A549 (cell line): ENCODE results near the gene PLCB4.

Experiments used
- CHD4 ChIP-seq: fragments of 200-600 bp; sonication (generic); IDR thresholded peaks from 2 replicates; pipeline ENCODE4 v1.6.1; 2016; ENCODE audit warnings: antibody characterized with exemption, mild to moderate bottlenecking, borderline replicate concordance
- KDM5A ChIP-seq: fragments of 200-600 bp; sonication (generic); IDR thresholded peaks from 2 replicates; pipeline ENCODE4 v1.6.1; 2016; ENCODE audit warnings: antibody characterized with exemption, mild to moderate bottlenecking
- MAFK ChIP-seq: fragments of 450-650 bp; IDR thresholded peaks from 2 replicates; pipeline ENCODE4 v1.6.1; 2014; ENCODE audit not compliant: partially characterized antibody
- POLR2A ChIP-seq: IDR thresholded peaks from 2 replicates; pipeline ENCODE4 v1.6.1; 2012; ENCODE audit warnings: mild to moderate bottlenecking, low read length
- RAD21 ChIP-seq, 2 experiments: fragments of >200 bp in 1 of 2; sonication (Bioruptor Twin) in 1 of 2; formaldehyde crosslinking in 1 of 2; IDR thresholded peaks in 1 of 2; conservative IDR thresholded peaks in 1 of 2; 2 replicates in 1 of 2; 3 replicates in 1 of 2; pipeline ENCODE4 v1.6.1; 2012 to 2018; ENCODE audit warnings: inconsistent platforms in 1 of 2
- TF ChIP-seq, protein P1 (sequence below): fragments of >200 bp; sonication (Bioruptor Twin); formaldehyde crosslinking; IDR thresholded peaks from 3 replicates; pipeline ENCODE4 v1.5.1; 2016
- TF ChIP-seq, protein P2 (sequence below): IDR thresholded peaks from 2 replicates; pipeline ENCODE4 v1.6.1; 2012
- TF ChIP-seq, protein P3 (sequence below): fragments of >200 bp; sonication (Bioruptor Twin); formaldehyde crosslinking; IDR thresholded peaks from 2 replicates; pipeline ENCODE4 v1.6.1; 2016
- TF ChIP-seq, protein P4 (sequence below): fragments of 450-650 bp; IDR thresholded peaks from 2 replicates; pipeline ENCODE4 v1.6.1; 2014; ENCODE audit warnings: antibody characterized with exemption

DNA sequence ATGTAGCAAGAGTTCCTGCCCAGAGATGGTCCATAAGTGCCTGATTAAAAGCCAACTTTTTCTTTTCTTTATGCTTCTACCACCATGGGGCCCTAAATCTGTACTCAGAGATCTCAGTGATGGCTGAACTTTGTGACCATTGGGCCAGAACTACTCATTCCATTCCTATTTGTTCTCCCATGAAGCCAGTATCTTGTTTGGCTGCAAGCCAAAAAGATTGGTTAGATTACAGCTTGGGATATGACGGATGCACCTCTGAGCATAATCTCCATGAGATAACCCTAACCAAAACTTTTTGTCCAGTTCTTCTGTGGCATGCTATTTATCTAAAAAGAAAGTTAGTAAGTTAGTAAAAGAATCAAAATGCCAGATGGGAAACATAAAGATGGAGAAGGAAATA, 72.2 kb downstream of the PLCB4 start:
- no peak for TF ChIP-seq CHD4
- TF ChIP-seq, protein P1, sequence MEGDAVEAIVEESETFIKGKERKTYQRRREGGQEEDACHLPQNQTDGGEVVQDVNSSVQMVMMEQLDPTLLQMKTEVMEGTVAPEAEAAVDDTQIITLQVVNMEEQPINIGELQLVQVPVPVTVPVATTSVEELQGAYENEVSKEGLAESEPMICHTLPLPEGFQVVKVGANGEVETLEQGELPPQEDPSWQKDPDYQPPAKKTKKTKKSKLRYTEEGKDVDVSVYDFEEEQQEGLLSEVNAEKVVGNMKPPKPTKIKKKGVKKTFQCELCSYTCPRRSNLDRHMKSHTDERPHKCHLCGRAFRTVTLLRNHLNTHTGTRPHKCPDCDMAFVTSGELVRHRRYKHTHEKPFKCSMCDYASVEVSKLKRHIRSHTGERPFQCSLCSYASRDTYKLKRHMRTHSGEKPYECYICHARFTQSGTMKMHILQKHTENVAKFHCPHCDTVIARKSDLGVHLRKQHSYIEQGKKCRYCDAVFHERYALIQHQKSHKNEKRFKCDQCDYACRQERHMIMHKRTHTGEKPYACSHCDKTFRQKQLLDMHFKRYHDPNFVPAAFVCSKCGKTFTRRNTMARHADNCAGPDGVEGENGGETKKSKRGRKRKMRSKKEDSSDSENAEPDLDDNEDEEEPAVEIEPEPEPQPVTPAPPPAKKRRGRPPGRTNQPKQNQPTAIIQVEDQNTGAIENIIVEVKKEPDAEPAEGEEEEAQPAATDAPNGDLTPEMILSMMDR = no peak
- TF ChIP-seq, protein P2, sequence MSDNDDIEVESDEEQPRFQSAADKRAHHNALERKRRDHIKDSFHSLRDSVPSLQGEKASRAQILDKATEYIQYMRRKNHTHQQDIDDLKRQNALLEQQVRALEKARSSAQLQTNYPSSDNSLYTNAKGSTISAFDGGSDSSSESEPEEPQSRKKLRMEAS = no peak
- TF ChIP-seq, protein P3, sequence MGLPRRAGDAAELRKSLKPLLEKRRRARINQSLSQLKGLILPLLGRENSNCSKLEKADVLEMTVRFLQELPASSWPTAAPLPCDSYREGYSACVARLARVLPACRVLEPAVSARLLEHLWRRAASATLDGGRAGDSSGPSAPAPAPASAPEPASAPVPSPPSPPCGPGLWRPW = no peak
- no peak for TF ChIP-seq RAD21 (conservative IDR thresholded peaks at IDR 0.05 in 1 of 2, IDR thresholded peaks at IDR 0.05 in 1 of 2)
- TF ChIP-seq, protein P4, sequence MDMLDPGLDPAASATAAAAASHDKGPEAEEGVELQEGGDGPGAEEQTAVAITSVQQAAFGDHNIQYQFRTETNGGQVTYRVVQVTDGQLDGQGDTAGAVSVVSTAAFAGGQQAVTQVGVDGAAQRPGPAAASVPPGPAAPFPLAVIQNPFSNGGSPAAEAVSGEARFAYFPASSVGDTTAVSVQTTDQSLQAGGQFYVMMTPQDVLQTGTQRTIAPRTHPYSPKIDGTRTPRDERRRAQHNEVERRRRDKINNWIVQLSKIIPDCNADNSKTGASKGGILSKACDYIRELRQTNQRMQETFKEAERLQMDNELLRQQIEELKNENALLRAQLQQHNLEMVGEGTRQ = no peak
- TF ChIP-seq POLR2A = no peak
- no peak for TF ChIP-seq MAFK
- no peak for TF ChIP-seq KDM5A
